Measurements from ENCODE around the gene RIPOR2. TPM values are rescaled to one million over a fixed set of nuclear protein-coding genes. Genes with fewer than 3 reads are reported as not detected.

Gene RIPOR2
- polyA plus RNA-seq, 3 donors = 154 to 181 (median 179) TPM

DNA sequence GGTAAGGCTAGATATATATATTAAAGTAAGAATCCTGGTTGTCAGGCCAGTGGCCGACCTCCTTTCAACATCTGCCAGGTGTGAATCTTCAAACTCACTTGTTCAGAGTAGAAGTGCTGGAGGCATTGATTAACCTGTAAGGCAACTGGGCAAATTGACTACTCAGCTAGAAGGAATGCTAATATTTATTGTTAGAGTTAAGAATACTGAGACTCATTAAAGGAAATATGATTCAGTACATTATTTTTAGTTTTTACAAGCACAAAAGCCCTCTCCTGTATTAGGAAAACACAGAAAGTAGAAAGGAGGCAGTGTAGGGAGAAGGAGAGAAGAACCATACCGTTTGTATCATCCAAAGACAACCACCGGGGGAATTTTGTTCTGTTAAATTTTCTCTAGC, 53.5 kb downstream of the RIPOR2 start:
- peaks cover 72 to 78% of the 10 kb centered on the region in 2 donors for H3K36me3 Mint-ChIP-seq
- H3K27me3 Mint-ChIP-seq (ENCODE audit: low read depth in 3 of 3) = peaks cover 0 to 3% (median 1%) of the 10 kb centered on the region in 3 donors
- WGBS (ENCODE audit: insufficient coverage) = no CpG with 5 or more reads among the region's 3 CpGs
- Histone ChIP-seq H3K27me3 (ENCODE audit: control insufficient read depth in 2 of 2, insufficient read depth in 2 of 2, low read length in 2 of 2) (no peaks in the 10 kb centered on the region), H3K4me1 (ENCODE audit: control insufficient read depth in 1 of 2, insufficient read depth in 2 of 2, low read length in 2 of 2) (peaks cover 0 to 6% of the 10 kb centered on the region in 2 donors), H3K36me3 (replicated peaks in 1 of 2; ENCODE audit: control insufficient read depth in 1 of 2, insufficient read depth in 2 of 2, low read length in 2 of 2) (peaks cover 31 to 88% of the 10 kb centered on the region in 2 donors), H3K4me3 (replicated peaks in 1 of 3; ENCODE audit: low read depth in 2 of 3, low read length in 3 of 3) (no peak overlapping the region), H3K9ac (ENCODE audit: insufficient read depth, low read length, poor library complexity, severe bottlenecking) (no peak overlapping the region), H3K79me2 (ENCODE audit: insufficient read depth, low read length) (peaks cover 99% of the 10 kb centered on the region), H3K27ac (ENCODE audit: low read depth in 1 of 2, low read length in 2 of 2) (no peak overlapping the region), H3K4me2 (replicated peaks; ENCODE audit: extremely low read depth, low read length, poor library complexity, severe bottlenecking) (no peak overlapping the region), H2AFZ (ENCODE audit: insufficient read depth, low read depth, low read length, poor library complexity, severe bottlenecking) (no peak overlapping the region), H3K9me3 (replicated peaks in 1 of 2; ENCODE audit: control insufficient read depth in 1 of 2, insufficient read depth in 1 of 2, low read length in 2 of 2) (peaks cover 4 to 6% of the 10 kb centered on the region in 2 donors), H4K20me1 (ENCODE audit: insufficient read depth, low read length) (peaks cover 100% of the 10 kb centered on the region)
- H3K4me1 Mint-ChIP-seq = peaks cover 28% of the 10 kb centered on the region
- intact Hi-C loops (cut with micrococcal nuclease) = no loop called here
- no peak for TF ChIP-seq CTCF (IDR thresholded peaks at IDR 0.05)
- DNase-seq = no peak
- H3K27ac Mint-ChIP-seq = peak overlapping the region in 1 of 7 donors; percentile 29
- H3K4me3 Mint-ChIP-seq = no peak overlapping the region
- peaks cover 7 to 13% (median 10%) of the 10 kb centered on the region in 7 donors for H3K9me3 Mint-ChIP-seq

- H3K36me3 Mint-ChIP-seq = peaks cover 73 to 82% of the 10 kb centered on the region in 2 donors
- H3K9me3 ChIP-seq (replicated peaks in 1 of 2; ENCODE audit: control insufficient read depth in 1 of 2, insufficient read depth in 1 of 2, low read length in 2 of 2) = peaks cover 4 to 6% of the 10 kb centered on the region in 2 donors
- no peak overlapping the region for H3K4me3 Mint-ChIP-seq
- H2AFZ ChIP-seq (ENCODE audit: insufficient read depth, low read depth, low read length, poor library complexity, severe bottlenecking) = no peak overlapping the region
- H3K27me3 Mint-ChIP-seq (ENCODE audit: low read depth in 3 of 3) = peaks cover 0 to 3% (median 1%) of the 10 kb centered on the region in 3 donors
- no peak overlapping the region for H3K9ac ChIP-seq (ENCODE audit: insufficient read depth, low read length, poor library complexity, severe bottlenecking)
- TF ChIP-seq CTCF (IDR thresholded peaks at IDR 0.05) = no peak
- WGBS (ENCODE audit: insufficient coverage) = 100% methylated on average over 1 of the region's 3 CpGs
- H4K20me1 ChIP-seq (ENCODE audit: insufficient read depth, low read length) = peaks cover 100% of the 10 kb centered on the region
- H3K27ac ChIP-seq (ENCODE audit: low read depth in 1 of 2, low read length in 2 of 2) = peak overlapping the region in 1 of 2 donors; percentile 27
- intact Hi-C loops (cut with micrococcal nuclease) = no loop called here
- peaks cover 36 to 88% of the 10 kb centered on the region in 2 donors for H3K36me3 ChIP-seq (replicated peaks in 1 of 2; ENCODE audit: control insufficient read depth in 1 of 2, insufficient read depth in 2 of 2, low read length in 2 of 2)
- no peaks in the 10 kb centered on the region for H3K27me3 ChIP-seq (ENCODE audit: control insufficient read depth in 2 of 2, insufficient read depth in 2 of 2, low read length in 2 of 2)
- no peak for DNase-seq
- H3K27ac Mint-ChIP-seq = peak overlapping the region in 5 of 7 donors; percentile 15 to 67 (median 24)
- H3K4me1 ChIP-seq (ENCODE audit: control insufficient read depth in 1 of 2, insufficient read depth in 2 of 2, low read length in 2 of 2) = peaks cover 9 to 15% of the 10 kb centered on the region in 2 donors
- H3K79me2 ChIP-seq (ENCODE audit: insufficient read depth, low read length) = peaks cover 99% of the 10 kb centered on the region
- H3K9me3 Mint-ChIP-seq = peaks cover 10 to 16% (median 11%) of the 10 kb centered on the region in 7 donors
- H3K4me2 ChIP-seq (replicated peaks; ENCODE audit: extremely low read depth, low read length, poor library complexity, severe bottlenecking) = no peak overlapping the region
- peaks cover 36% of the 10 kb centered on the region for H3K4me1 Mint-ChIP-seq
- H3K4me3 ChIP-seq (replicated peaks in 1 of 3; ENCODE audit: low read depth in 2 of 3, low read length in 3 of 3) = no peak overlapping the region
Measured at GRCh38 chr6:24881376-24881775, 54.4 kb downstream of the RIPOR2 start.

All from CD14-positive monocyte (primary cell).